AG09319 (cell line): ENCODE measurements around the gene PRODH2.

Source experiments
- DNase-seq: peaks from one replicate; pipeline ENCODE4 v3.0.0-alpha.2; 2010; ENCODE audit warnings: low read depth; ENCODE audit errors: extremely low read depth
- TF ChIP-seq, protein P1 (sequence below): IDR thresholded peaks from 2 replicates; pipeline ENCODE4 v1.5.1; 2011; ENCODE audit warnings: low read depth, mild to moderate bottlenecking, inconsistent platforms, low read length, moderate library complexity

Gene PRODH2

GRCh38 chr19:35818445-35818844 is 5.8 kb upstream of the PRODH2 start:
- DNase-seq, result no peak
- TF ChIP-seq, protein P1, sequence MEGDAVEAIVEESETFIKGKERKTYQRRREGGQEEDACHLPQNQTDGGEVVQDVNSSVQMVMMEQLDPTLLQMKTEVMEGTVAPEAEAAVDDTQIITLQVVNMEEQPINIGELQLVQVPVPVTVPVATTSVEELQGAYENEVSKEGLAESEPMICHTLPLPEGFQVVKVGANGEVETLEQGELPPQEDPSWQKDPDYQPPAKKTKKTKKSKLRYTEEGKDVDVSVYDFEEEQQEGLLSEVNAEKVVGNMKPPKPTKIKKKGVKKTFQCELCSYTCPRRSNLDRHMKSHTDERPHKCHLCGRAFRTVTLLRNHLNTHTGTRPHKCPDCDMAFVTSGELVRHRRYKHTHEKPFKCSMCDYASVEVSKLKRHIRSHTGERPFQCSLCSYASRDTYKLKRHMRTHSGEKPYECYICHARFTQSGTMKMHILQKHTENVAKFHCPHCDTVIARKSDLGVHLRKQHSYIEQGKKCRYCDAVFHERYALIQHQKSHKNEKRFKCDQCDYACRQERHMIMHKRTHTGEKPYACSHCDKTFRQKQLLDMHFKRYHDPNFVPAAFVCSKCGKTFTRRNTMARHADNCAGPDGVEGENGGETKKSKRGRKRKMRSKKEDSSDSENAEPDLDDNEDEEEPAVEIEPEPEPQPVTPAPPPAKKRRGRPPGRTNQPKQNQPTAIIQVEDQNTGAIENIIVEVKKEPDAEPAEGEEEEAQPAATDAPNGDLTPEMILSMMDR, result no peak

DNA sequence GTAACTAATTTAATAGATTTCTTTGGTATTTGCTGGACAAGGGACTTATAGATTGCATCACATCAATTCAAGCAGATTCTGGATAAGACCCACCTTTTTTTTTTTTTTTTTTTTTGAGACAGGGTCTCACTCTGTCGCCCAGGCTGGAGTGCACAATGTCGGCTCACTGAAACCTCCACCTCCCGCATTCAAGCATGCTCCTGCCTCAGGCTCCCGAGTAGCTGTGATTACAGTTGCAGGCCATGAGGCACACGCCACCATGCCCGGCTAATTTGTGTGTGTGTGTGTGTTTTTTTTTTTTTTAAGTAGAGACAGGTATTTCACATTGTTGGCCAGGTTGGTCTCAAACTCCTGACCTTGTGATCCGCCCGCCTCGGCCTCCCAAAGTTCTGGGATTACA is 4.2 kb upstream of the PRODH2 start:
- TF ChIP-seq, protein P1, result no peak
- no peak for DNase-seq

- TF ChIP-seq, protein P1, result no peak
- DNase-seq, result no peak
Measured at GRCh38 chr19:35816262-35816661, 3.6 kb upstream of the PRODH2 start.

DNA sequence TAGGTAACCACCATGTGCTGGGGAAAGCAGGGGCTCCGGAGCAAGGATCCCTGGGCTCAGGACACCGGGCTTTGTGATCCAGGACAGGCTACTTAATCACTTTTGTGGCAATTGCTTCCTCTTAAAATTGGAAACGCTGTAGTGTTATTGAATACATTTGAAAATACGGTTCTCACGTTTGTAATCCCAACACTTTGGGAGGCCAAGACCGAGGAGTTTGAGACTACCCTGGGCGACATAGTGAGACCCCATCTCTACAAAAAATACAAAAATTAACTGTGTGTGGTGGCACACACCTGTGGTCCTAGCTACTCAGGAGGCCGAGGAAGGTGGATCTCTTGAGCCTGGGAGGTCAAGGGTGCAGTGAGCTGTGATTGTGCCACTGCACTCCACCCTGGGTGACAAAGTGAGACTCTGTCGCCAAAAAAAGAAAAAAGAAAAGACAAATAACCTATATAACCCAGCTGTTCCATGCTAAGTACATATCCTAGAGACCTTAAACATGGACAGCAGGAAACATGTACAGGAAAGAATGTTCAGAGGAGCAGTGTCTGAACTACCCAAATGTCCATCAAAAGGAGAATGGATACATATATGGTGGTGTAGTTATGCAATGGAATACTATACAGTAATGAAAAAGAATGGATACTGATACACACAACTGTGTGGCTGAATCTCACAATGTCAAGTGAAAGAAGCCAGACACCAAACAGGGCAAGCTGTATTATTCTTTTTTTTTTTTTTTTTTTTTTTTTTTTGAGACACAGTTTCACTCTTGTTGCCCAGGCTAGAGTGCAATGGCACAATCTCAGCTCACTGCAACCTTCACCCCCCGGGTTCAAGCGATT is 622 bp upstream of the PRODH2 start:
- TF ChIP-seq, protein P1, result no peak
- DNase-seq, result no peak

GRCh38 chr19:35811317-35812219 is 1.1 kb downstream of the PRODH2 start:
- DNase-seq, result no peak
- TF ChIP-seq, protein P1, result no peak

DNA sequence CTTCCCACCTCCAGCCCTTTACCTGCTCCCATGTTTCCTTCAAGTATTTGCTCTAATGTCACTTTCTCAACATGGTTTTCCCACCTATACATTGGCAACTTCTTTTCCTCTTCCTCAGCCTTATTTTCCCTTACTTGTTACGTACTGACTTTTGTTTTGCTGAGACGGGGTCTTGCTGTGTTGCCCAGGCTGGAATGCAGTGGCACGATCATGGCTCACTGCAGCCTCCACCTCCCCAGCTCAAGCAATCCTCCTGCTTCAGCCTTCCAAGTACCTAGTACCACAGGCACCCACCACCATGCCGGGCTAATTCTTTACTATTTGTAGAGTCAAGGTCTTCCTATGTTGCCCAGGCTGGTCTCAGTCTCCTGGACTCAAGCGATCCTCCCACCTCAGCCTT is 5.0 kb downstream of the PRODH2 start:
- TF ChIP-seq, protein P1, result no peak
- DNase-seq, result no peak

- DNase-seq, result no peak
- TF ChIP-seq, protein P1, result no peak
Measured at GRCh38 chr19:35806597-35806996, 6.0 kb downstream of the PRODH2 start.
